H1 (cell line): ENCODE data around the gene PERCC1. TPM values are rescaled to one million over a fixed set of nuclear protein-coding genes. Genes with fewer than 3 reads are reported as not detected.

Experiments
- CTCF ChIA-PET: fragments of 300-600 bp; sonication (Branson Sonifier 250); formaldehyde crosslinking; loops from one replicate; lab custom pipeline; 2021; ENCODE audit not compliant: partially characterized antibody; lab: Charles Lee
- POLR2A ChIA-PET: fragments of 300-600 bp; sonication (Branson Sonifier 250); formaldehyde crosslinking; loops from one replicate; lab custom pipeline; 2021; ENCODE audit warnings: inconsistent platforms; ENCODE audit not compliant: partially characterized antibody; lab: Charles Lee
- DNase-seq, 2 experiments: peaks; one replicate each; pipeline versions ENCODE4 v3.0.0 to v3.0.0-alpha.2; 2010 to 2022; ENCODE audit warnings: low spot score in 2 of 2, low read depth in 1 of 2, mixed read lengths in 1 of 2
- FAIRE-seq: peaks from 2 replicates; lab custom pipeline; 2011; peaks lifted over from hg19 to GRCh38; lab: Jason Lieb, UNC
- H2AFZ ChIP-seq: 2 replicates; pipeline ENCODE4 v1.8.1; 2012; ENCODE audit warnings: low read length, inconsistent platforms
- H2AK5ac ChIP-seq: 2 replicates; pipeline ENCODE4 v1.6.1; 2013; ENCODE audit warnings: low read depth, low read length
- H2BK120ac ChIP-seq: replicated peaks from 2 replicates; pipeline ENCODE3; 2013; ENCODE audit warnings: low read depth, low read length, inconsistent platforms
- H2BK12ac ChIP-seq: 2 replicates; pipeline ENCODE4 v1.6.1; 2013; ENCODE audit warnings: low read depth, low read length
- H2BK15ac ChIP-seq: 2 replicates; pipeline ENCODE4 v1.6.1; 2013; ENCODE audit warnings: low read length
- H2BK20ac ChIP-seq: 2 replicates; pipeline ENCODE4 v1.6.1; 2013; ENCODE audit warnings: low read length
- H2BK5ac ChIP-seq: 2 replicates; pipeline ENCODE4 v1.6.1; 2013; ENCODE audit warnings: low read depth, low read length
- H3K14ac ChIP-seq: 2 replicates; pipeline ENCODE4 v1.6.1; 2013; ENCODE audit warnings: inconsistent platforms; ENCODE audit not compliant: insufficient read length
- H3K18ac ChIP-seq: 2 replicates; pipeline ENCODE4 v1.6.1; 2013; ENCODE audit warnings: low read length; ENCODE audit errors: extremely low read depth
- H3K23ac ChIP-seq: 2 replicates; pipeline ENCODE4 v1.6.1; 2013; ENCODE audit warnings: inconsistent platforms; ENCODE audit not compliant: insufficient read length
- H3K23me2 ChIP-seq: 2 replicates; pipeline ENCODE4 v1.6.1; 2013; ENCODE audit warnings: low read depth, low read length
- H3K27ac ChIP-seq: 2 replicates; pipeline ENCODE4 v1.6.1; 2011; ENCODE audit warnings: low read depth, low read length, inconsistent platforms
- H3K27me3 ChIP-seq, 4 experiments: replicated peaks in 1 of 4; 1 replicate in 1 of 4; 2 replicates in 3 of 4; pipeline versions ENCODE4 v1.6.1 to v1.8.1; 2011 to 2013; ENCODE audit warnings: low read length in 3 of 4, mild to moderate bottlenecking in 3 of 4, inconsistent platforms in 2 of 4, mixed read lengths in 2 of 4, moderate library complexity in 1 of 4; ENCODE audit not compliant: control insufficient read depth in 3 of 4, insufficient read depth in 3 of 4; ENCODE audit errors: extremely low read depth in 1 of 4
- H3K36me3 ChIP-seq, 4 experiments: 2 replicates each; pipeline versions ENCODE4 v1.6.1 to v1.8.1; 2011 to 2013; ENCODE audit warnings: mild to moderate bottlenecking in 4 of 4, low read length in 3 of 4, moderate library complexity in 2 of 4, control low read depth in 1 of 4, inconsistent platforms in 1 of 4; ENCODE audit not compliant: insufficient read depth in 4 of 4, control insufficient read depth in 2 of 4
- H3K4ac ChIP-seq: replicated peaks from 2 replicates; pipeline ENCODE3; 2013; ENCODE audit warnings: low read length, low read depth, mixed read lengths, inconsistent platforms; ENCODE audit not compliant: insufficient read length
- H3K4me1 ChIP-seq, 4 experiments: replicated peaks in 1 of 4; 1 replicate in 1 of 4; 2 replicates in 3 of 4; pipeline versions ENCODE4 v1.6.1 to v1.8.1; 2011 to 2013; ENCODE audit warnings: low read length in 3 of 4, inconsistent platforms in 2 of 4, mixed read lengths in 1 of 4; ENCODE audit not compliant: insufficient read depth in 4 of 4, control insufficient read depth in 3 of 4
- H3K4me2 ChIP-seq, 2 experiments: 2 replicates each; pipeline versions ENCODE4 v1.6.1 to v1.8.1; 2011 to 2013; ENCODE audit warnings: low read depth in 2 of 2, low read length in 2 of 2, control low read depth in 1 of 2, inconsistent platforms in 1 of 2, mild to moderate bottlenecking in 1 of 2; ENCODE audit not compliant: insufficient read depth in 1 of 2
- H3K4me3 ChIP-seq, 4 experiments: fragments of 200-600, 300-600 bp in 1 of 4; sonication (generic), shearing (Covaris generic), sonication (Bioruptor Twin) in 1 of 4; 2 replicates each; pipeline versions ENCODE4 v1.5.1 to v1.8.1; 2011 to 2016; ENCODE audit warnings: low read length in 4 of 4, low read depth in 3 of 4, control low read depth in 2 of 4, inconsistent platforms in 2 of 4, mild to moderate bottlenecking in 2 of 4, mixed read lengths in 1 of 4, moderate library complexity in 1 of 4; ENCODE audit not compliant: insufficient read depth in 2 of 4; ENCODE audit errors: extremely low read depth in 1 of 4
- H3K56ac ChIP-seq: replicated peaks from 2 replicates; pipeline ENCODE3; 2013; ENCODE audit warnings: low read depth, mild to moderate bottlenecking, mixed read lengths, low read length, inconsistent platforms; ENCODE audit not compliant: insufficient read length
- H3K79me1 ChIP-seq: 2 replicates; pipeline ENCODE4 v1.6.1; 2013; ENCODE audit warnings: low read depth, low read length, control low read depth
- H3K79me2 ChIP-seq, 2 experiments: 2 replicates each; pipeline versions ENCODE4 v1.6.1 to v1.8.1; 2012 to 2013; ENCODE audit warnings: low read length in 2 of 2, mild to moderate bottlenecking in 2 of 2, inconsistent platforms in 1 of 2; ENCODE audit not compliant: insufficient read depth in 2 of 2, control insufficient read depth in 1 of 2
- H3K9ac ChIP-seq, 4 experiments: replicated peaks in 1 of 4; 1 replicate in 1 of 4; 2 replicates in 3 of 4; pipeline versions ENCODE4 v1.6.1 to v1.8.1; 2011 to 2013; ENCODE audit warnings: low read depth in 3 of 4, low read length in 3 of 4, control low read depth in 2 of 4, mild to moderate bottlenecking in 2 of 4, moderate library complexity in 2 of 4, inconsistent platforms in 1 of 4; ENCODE audit errors: extremely low read depth in 1 of 4
- H3K9me3 ChIP-seq, 2 experiments: 2 replicates each; pipeline versions ENCODE4 v1.6.1 to v1.8.1; 2012 to 2013; ENCODE audit warnings: mild to moderate bottlenecking in 2 of 2, moderate library complexity in 2 of 2, control low read depth in 1 of 2, inconsistent platforms in 1 of 2, low read depth in 1 of 2, low read length in 1 of 2, mixed read lengths in 1 of 2; ENCODE audit not compliant: insufficient read depth in 2 of 2
- H4K20me1 ChIP-seq, 2 experiments: replicated peaks in 1 of 2; 2 replicates each; pipeline versions ENCODE3 to v1.8.1; 2011 to 2013; ENCODE audit warnings: inconsistent platforms in 2 of 2, low read length in 2 of 2, mild to moderate bottlenecking in 1 of 2; ENCODE audit not compliant: insufficient read depth in 2 of 2, control insufficient read depth in 1 of 2
- H4K5ac ChIP-seq: 2 replicates; pipeline ENCODE4 v1.6.1; 2013; ENCODE audit warnings: low read length, low read depth, mixed read lengths, inconsistent platforms; ENCODE audit not compliant: insufficient read length
- H4K8ac ChIP-seq: 2 replicates; pipeline ENCODE4 v1.8.0; 2013; ENCODE audit warnings: mild to moderate bottlenecking, moderate library complexity, low read length, inconsistent platforms; ENCODE audit not compliant: insufficient read depth; ENCODE audit errors: extremely low read depth
- H4K91ac ChIP-seq: replicated peaks from 2 replicates; pipeline ENCODE3; 2013; ENCODE audit warnings: low read length, mixed read lengths, inconsistent platforms; ENCODE audit not compliant: insufficient read length
- ASH2L ChIP-seq: fragments of 200-600, 300-600 bp; sonication (generic); IDR thresholded peaks from one replicate; pipeline ENCODE4 v1.7.1; 2017; ENCODE audit warnings: low read length
- BACH1 ChIP-seq: IDR thresholded peaks from 2 replicates; pipeline ENCODE4 v1.6.1; 2012; ENCODE audit warnings: low read length, improper control_type of control experiment
- CEBPB ChIP-seq: IDR thresholded peaks from 2 replicates; pipeline ENCODE4 v1.6.1; 2012; ENCODE audit warnings: low read depth, low read length
- CTCF ChIP-seq, 3 experiments: IDR thresholded peaks; 1 replicate in 2 of 3; 2 replicates in 1 of 3; pipeline versions ENCODE4 v1.5.1 to v1.6.1; 2011; ENCODE audit warnings: low read length in 3 of 3, mild to moderate bottlenecking in 3 of 3, inconsistent platforms in 2 of 3, low read depth in 1 of 3, moderate library complexity in 1 of 3; ENCODE audit not compliant: insufficient read depth in 1 of 3; ENCODE audit errors: control extremely low read depth in 1 of 3
- EGR1 ChIP-seq: IDR thresholded peaks from 2 replicates; pipeline ENCODE4 v1.6.1; 2011; ENCODE audit warnings: low read depth, low read length, borderline replicate concordance
- EP300 ChIP-seq, 2 experiments: IDR thresholded peaks; 1 replicate in 1 of 2; 2 replicates in 1 of 2; pipeline ENCODE4 v1.6.1; 2011 to 2012; ENCODE audit warnings: low read depth in 2 of 2, low read length in 2 of 2, mild to moderate bottlenecking in 2 of 2, borderline replicate concordance in 1 of 2, inconsistent platforms in 1 of 2, moderate library complexity in 1 of 2
- KDM1A ChIP-seq: fragments of 200-600, 300-600 bp; sonication (generic); IDR thresholded peaks from 2 replicates; pipeline ENCODE4 v1.7.1; 2016; ENCODE audit warnings: mild to moderate bottlenecking, low read length, borderline replicate concordance
- NANOG ChIP-seq: IDR thresholded peaks from 2 replicates; pipeline ENCODE4 v1.6.1; 2011; ENCODE audit warnings: low read length, low read depth, mild to moderate bottlenecking, inconsistent platforms; ENCODE audit not compliant: insufficient read depth, poor library complexity, severe bottlenecking
- PHF8 ChIP-seq: fragments of 200-600 bp; sonication (generic); conservative IDR thresholded peaks from 2 replicates; pipeline ENCODE4 v1.7.1; 2012; ENCODE audit warnings: low read depth, mild to moderate bottlenecking, inconsistent platforms, low read length, moderate library complexity
- SIN3A ChIP-seq, 2 experiments: IDR thresholded peaks in 1 of 2; conservative IDR thresholded peaks in 1 of 2; 2 replicates each; pipeline ENCODE4 v1.6.1; 2011 to 2012; ENCODE audit warnings: low read length in 2 of 2, improper control_type of control experiment in 1 of 2, low read depth in 1 of 2, mild to moderate bottlenecking in 1 of 2
- TEAD4 ChIP-seq: IDR thresholded peaks from 2 replicates; pipeline ENCODE4 v1.6.1; 2012; ENCODE audit warnings: low read depth, low read length, inconsistent platforms, mixed read lengths
- WGBS, 2 experiments: shearing (Covaris generic) in 1 of 2; methylation state at CpG; one replicate each; pipeline versions ENCODE4 v1.1.6 to v1.1.7; 2013 to 2015; ENCODE audit warnings: low lambda C conversion rate in 2 of 2, mixed read lengths in 2 of 2, inconsistent platforms in 1 of 2, low coverage in 1 of 2, missing lambda C conversion rate in 1 of 2; ENCODE audit not compliant: insufficient replicate concordance in 2 of 2, insufficient coverage in 1 of 2, insufficient read length in 1 of 2; ENCODE audit errors: extremely low coverage in 1 of 2, missing lambda C conversion rate in 1 of 2; 5-methylcytosine and 5-hydroxymethylcytosine counted together
- polyA plus RNA-seq, 7 experiments: library from polyadenylated mRNA; depleted of rRNA in 3 of 7; stranded (reverse) in 5 of 7; unstranded in 2 of 7; fragments of >200 nt in 5 of 7; fragments of 200-250 nt in 2 of 7; gene quantifications; 1 replicate in 5 of 7; 2 replicates in 1 of 7; 4 replicates in 1 of 7; pipeline versions ENCODE4 v1.2.1 to v1.2.3, GENCODE V29; 2011 to 2013; ENCODE audit warnings: missing spikeins in 2 of 7, mixed read lengths in 2 of 7
- total RNA-seq: library from RNA; stranded (reverse); fragmentation: NEBNext Ultra II Directional; extraction: Animal tissue kit (Norgen Biotek cat#: 25700); gene quantifications from 2 replicates; pipeline ENCODE4 v1.2.1, GENCODE V29; 2021

PERCC1 gene
- total and polyA plus RNA-seq, 2 of the 8 experiments (the other 6 are each of a cell fraction or from before 2014, with no cell fraction given) = not detected

DNA sequence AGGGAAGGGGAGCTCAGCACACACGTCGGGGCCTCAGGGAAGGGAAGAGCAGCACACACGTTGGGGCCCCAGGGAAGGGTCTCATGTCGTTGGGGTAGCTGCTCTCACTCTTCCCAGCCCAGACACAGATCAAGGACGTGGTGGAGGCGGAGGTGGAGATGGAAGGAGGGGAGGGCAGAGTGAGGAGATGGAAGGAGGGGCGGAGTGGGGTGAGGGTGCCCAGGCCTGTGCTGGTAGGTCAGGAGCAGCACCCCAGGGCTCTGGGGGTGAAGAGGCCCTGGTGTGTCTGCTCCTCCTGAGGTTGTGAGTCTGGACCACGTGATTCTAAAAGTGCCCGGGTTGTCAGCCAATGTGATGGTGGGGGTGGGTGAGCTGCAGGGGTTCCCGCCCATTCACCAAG is 29.1 kb downstream of the PERCC1 start:
- Histone ChIP-seq H2BK20ac (no peak overlapping the region), H2BK120ac (no peak overlapping the region), H3K4me3 (no peak overlapping the region), H3K23ac (no peak overlapping the region), H3K14ac (no peak overlapping the region), H3K4me2 (no peak overlapping the region), H3K4me1 (no peaks in the 10 kb centered on the region), H2BK5ac (no peak overlapping the region), H3K9ac (no peak overlapping the region), H4K8ac (0 out of 2 replicates have a peak overlapping the region, but pooled peaks have one; percentile 25), H2BK15ac (no peak overlapping the region), H2AFZ (no peak overlapping the region), H3K27ac (no peak overlapping the region), H3K56ac (no peak overlapping the region), H3K27me3 (no peaks in the 10 kb centered on the region), H4K5ac (no peak overlapping the region), H4K20me1 (peaks cover 0 to 7% of the 10 kb centered on the region in 2 experiments), H2AK5ac (no peak overlapping the region), H4K91ac (no peak overlapping the region), H3K23me2 (no peaks in the 10 kb centered on the region), H3K36me3 (peaks cover 0 to 37% (median 6%) of the 10 kb centered on the region in 4 experiments; a peak in 6 of 8 replicates), H3K79me1 (no peaks in the 10 kb centered on the region; the same call in 1 of the 2 replicates), H3K4ac (no peak overlapping the region), H3K79me2 (no peaks in the 10 kb centered on the region; a peak in 1 of 4 replicates), H3K9me3 (no peaks in the 10 kb centered on the region), H3K18ac (no peak overlapping the region), H2BK12ac (no peak overlapping the region)
- CTCF ChIA-PET = interaction anchor here (0.6 to 0.8 kb wide), 3 partner anchors 11 to 299 kb away, joined by 3 read pairs; no protein-coding TSS in a partner anchor
- 93% methylated on average over 10 of the region's 10 CpGs; no CpG with 5 or more reads in 1 of the 2 experiments for WGBS, 2 experiments
- FAIRE-seq = no peak
- POLR2A ChIA-PET = interaction anchor here (1.4 to 2.2 kb wide), 2 partner anchors 10 to 56 kb away, joined by 3 to 6 read pairs; no protein-coding TSS in a partner anchor
- DNase-seq = peak in 1 of 2 experiments; percentile 19
- TF ChIP-seq ASH2L (no peak), EP300 (IDR thresholded peaks at IDR 0.05; ENCODE audit: borderline replicate concordance in 1 of 2, low read depth in 2 of 2, low read length in 2 of 2) (no peak), SIN3A (conservative IDR thresholded peaks at IDR 0.05 in 1 of 2, IDR thresholded peaks at IDR 0.05 in 1 of 2; ENCODE audit: low read depth in 1 of 2, low read length in 2 of 2) (no peak), EGR1 (no peak), CEBPB (no peak), PHF8 (no peak), NANOG (no peak), BACH1 (no peak), KDM1A (no peak), CTCF (IDR thresholded peaks at IDR 0.05; ENCODE audit: control extremely low read depth in 1 of 3, insufficient read depth in 1 of 3, low read depth in 1 of 3, low read length in 3 of 3) (no peak), TEAD4 (no peak)
